Psoas muscle (tissue), 8 donors: Measurements from ENCODE around the gene ATP13A5. TPM values are rescaled to one million over a fixed set of nuclear protein-coding genes. Genes with fewer than 3 reads are reported as not detected.

Experiments
- ATAC-seq, 4 donors: fragments of 200-7000 bp; cut with Tn5 transposase; one replicate each; pipeline ENCODE4 v1.9.1; 2020; ENCODE audit warnings: moderate library complexity in 3 of 4, mild to moderate bottlenecking in 2 of 4
- DNase-seq, 2 donors: peaks; one replicate each; pipeline ENCODE4 v3.0.0-alpha.2; 2020
- H3K27ac ChIP-seq: fragments of 200-600 bp; one replicate; pipeline ENCODE4 v1.8.0; 2022
- H3K27me3 ChIP-seq, 3 donors: fragments of 200-600 bp in 1 of 3; one replicate each; pipeline versions ENCODE4 v1.6.1 to v1.8.0; 2013 to 2022; ENCODE audit warnings: low read length in 2 of 3, mild to moderate bottlenecking in 2 of 3, moderate library complexity in 1 of 3; ENCODE audit not compliant: insufficient read depth in 3 of 3
- H3K36me3 ChIP-seq, 2 donors: fragments of 200-600 bp in 1 of 2; one replicate each; pipeline versions ENCODE4 v1.6.1 to v1.8.0; 2013 to 2022; ENCODE audit warnings: low read depth in 1 of 2, mild to moderate bottlenecking in 1 of 2, moderate library complexity in 1 of 2; ENCODE audit not compliant: insufficient read depth in 1 of 2
- H3K4me1 ChIP-seq: fragments of 200-600 bp; one replicate; pipeline ENCODE4 v1.8.0; 2022
- H3K4me3 ChIP-seq: fragments of 200-600 bp; one replicate; pipeline ENCODE4 v1.8.0; 2022; ENCODE audit warnings: mild to moderate bottlenecking
- H3K9me3 ChIP-seq: fragments of 200-600 bp; one replicate; pipeline ENCODE4 v1.8.0; 2022
- CTCF ChIP-seq: fragments of 200-600 bp; IDR thresholded peaks from one replicate; pipeline ENCODE4 v1.8.0; 2022; ENCODE audit warnings: antibody characterized with exemption
- WGBS, 3 donors: extraction: QIAGEN DNeasy Blood & Tissue Kit; methylation state at CpG; one replicate each; pipeline versions ENCODE4 v1.1.6 to v1.1.7; 2013; 5-methylcytosine and 5-hydroxymethylcytosine counted together
- intact Hi-C, 2 donors: fragments of 100-400 bp; cut with DNase I; formaldehyde crosslinking; loops; one replicate each; pipeline versions ENCODE4 v1.11.0 to v1.14.2; 2022
- polyA plus RNA-seq, 3 donors: library from polyadenylated mRNA; stranded (reverse); fragments of 200-250 nt; gene quantifications; one replicate each; pipeline ENCODE4 v1.2.3, GENCODE V29; 2013
- total RNA-seq, 4 donors: library from RNA; stranded (reverse); fragmentation: NEBNext Ultra II Directional in 2 of 4; extraction: Animal tissue kit (Norgen Biotek cat#: 25700) in 2 of 4; gene quantifications; one replicate each; pipeline versions ENCODE4 v1.2.1 to v1.2.4, GENCODE V29; 2021 to 2023
- donor health status: healthy with polysubstance abuse.
- donor health status: DM: no; HTN: no; CAD: no; lungs with moderate emphysema.
- donor health status: Bipolar disorder and iron deficiency.
- donor health status: healthy.
- donor health status: DM: yes; HTN: yes; CAD: no.
- donor health status: DM: no; HTN: no; CAD: no.
- donor health status: DM: no; HTN: no; CAD: no.
- donor health status: DM: yes; HTN: yes; CAD: no.

Gene ATP13A5
- total and polyA plus RNA-seq, 7 donors = 0.07 TPM; not detected in 6

- H3K36me3 ChIP-seq = no peaks in the 10 kb centered on the region
- ATAC-seq = no peak
Measured at GRCh38 chr3:193335031-193335430, 43.5 kb downstream of the ATP13A5 start.

GRCh38 chr3:193333229-193333628, 45.3 kb downstream of the ATP13A5 start:
- H3K4me3 ChIP-seq = no peak overlapping the region
- no peak overlapping the region for H3K27ac ChIP-seq
- WGBS, 3 donors = 46 to 100% (median 94%) methylated on average over 1 of the region's 1 CpG

More at GRCh38 chr3:193335031-193335430, 43.5 kb downstream of the ATP13A5 start:
- Histone ChIP-seq H3K4me3 (no peak overlapping the region), H3K27ac (no peak overlapping the region), H3K9me3 (no peaks in the 10 kb centered on the region), H3K27me3 (no peaks in the 10 kb centered on the region), H3K4me1 (no peaks in the 10 kb centered on the region)
- DNase-seq = no peak
- TF ChIP-seq CTCF = no peak
- intact Hi-C loops = no loop called here
- 87 to 96% (median 93%) methylated on average over 1 of the region's 1 CpG for WGBS, 3 donors

GRCh38 chr3:193330555-193331204, 47.9 kb downstream of the ATP13A5 start:
- no peaks in the 10 kb centered on the region for H3K27me3 ChIP-seq
- H3K4me1 ChIP-seq = no peaks in the 10 kb centered on the region
- TF ChIP-seq CTCF = no peak
- H3K27ac ChIP-seq = no peak overlapping the region
- H3K36me3 ChIP-seq = no peaks in the 10 kb centered on the region
- no peaks in the 10 kb centered on the region for H3K9me3 ChIP-seq
- DNase-seq (no peak), ATAC-seq (no peak)
- WGBS, 3 donors = 77 to 86% (median 79%) methylated on average over 3 of the region's 3 CpGs
- intact Hi-C loops = no loop called here
- H3K4me3 ChIP-seq = no peak overlapping the region

More at GRCh38 chr3:193333229-193333628, 45.3 kb downstream of the ATP13A5 start:
- DNase-seq (no peak), ATAC-seq (no peak)
- no peaks in the 10 kb centered on the region for H3K27me3 ChIP-seq
- H3K4me1 ChIP-seq = no peaks in the 10 kb centered on the region
- H3K9me3 ChIP-seq = no peaks in the 10 kb centered on the region
- no peak for TF ChIP-seq CTCF
- intact Hi-C loops = no loop called here
- no peaks in the 10 kb centered on the region for H3K36me3 ChIP-seq

- Histone ChIP-seq H3K4me1 (peaks cover 11% of the 10 kb centered on the region), H3K9me3 (no peaks in the 10 kb centered on the region), H3K27me3 (no peaks in the 10 kb centered on the region), H3K4me3 (no peak overlapping the region), H3K27ac (no peak overlapping the region), H3K36me3 (no peaks in the 10 kb centered on the region)
- 16 to 36% (median 22%) methylated on average over 2 of the region's 2 CpGs for WGBS, 3 donors
- intact Hi-C loops = no loop called here
- DNase-seq (no peak), ATAC-seq (peak in 1 of 4 donors; percentile 59)
- TF ChIP-seq CTCF = no peak
Measured at GRCh38 chr3:193317682-193318300, 60.8 kb downstream of the ATP13A5 start.
